ENCODE measurements around the gene TCEANC2. TPM values are rescaled to one million over a fixed set of nuclear protein-coding genes. Genes with fewer than 3 reads are reported as not detected.

TCEANC2 gene
- total RNA-seq, 1 donor from 2014 or later: 6.7 TPM

- Mint-ChIP-seq H3K36me3 (ENCODE audit: insufficient read depth) (no peaks in the 10 kb centered on the region), H3K9me3 (ENCODE audit: low read depth) (no peaks in the 10 kb centered on the region), H3K27ac (no peak overlapping the region), H3K27me3 (peaks cover 1% of the 10 kb centered on the region), H3K4me3 (ENCODE audit: low read depth) (no peak overlapping the region), H3K4me1 (ENCODE audit: low read depth) (peaks cover 5% of the 10 kb centered on the region)
- TF ChIP-seq CTCF (IDR thresholded peaks at IDR 0.05; ENCODE audit: unreplicated experiment): no peak
- no peak for DNase-seq (ENCODE audit: low spot score, unreplicated experiment)
These were observed 88.9 kb downstream of the TCEANC2 start for GRCh38 chr1:54142146-54142900.

- Mint-ChIP-seq H3K27ac (no peak overlapping the region), H3K9me3 (ENCODE audit: low read depth) (no peaks in the 10 kb centered on the region), H3K4me3 (ENCODE audit: low read depth) (no peak overlapping the region), H3K36me3 (ENCODE audit: insufficient read depth) (no peaks in the 10 kb centered on the region), H3K4me1 (ENCODE audit: low read depth) (peaks cover 3% of the 10 kb centered on the region), H3K27me3 (no peaks in the 10 kb centered on the region)
- no peak for TF ChIP-seq CTCF (IDR thresholded peaks at IDR 0.05; ENCODE audit: unreplicated experiment)
- no peak for DNase-seq (ENCODE audit: low spot score, unreplicated experiment)
These were observed 91.0 kb downstream of the TCEANC2 start for GRCh38 chr1:54144366-54144765.

GRCh38 chr1:54149734-54150133 lies 96.3 kb downstream of the TCEANC2 start:
- Mint-ChIP-seq H3K27me3 (peaks cover 7% of the 10 kb centered on the region), H3K9me3 (ENCODE audit: low read depth) (no peaks in the 10 kb centered on the region), H3K4me3 (ENCODE audit: low read depth) (no peak overlapping the region), H3K36me3 (ENCODE audit: insufficient read depth) (no peaks in the 10 kb centered on the region), H3K4me1 (ENCODE audit: low read depth) (no peaks in the 10 kb centered on the region), H3K27ac (no peak overlapping the region)
- no peak for TF ChIP-seq CTCF (IDR thresholded peaks at IDR 0.05; ENCODE audit: unreplicated experiment)
- DNase-seq (ENCODE audit: low spot score, unreplicated experiment): no peak

- Mint-ChIP-seq H3K27ac (no peak overlapping the region), H3K36me3 (ENCODE audit: insufficient read depth) (no peaks in the 10 kb centered on the region), H3K4me3 (ENCODE audit: low read depth) (no peak overlapping the region), H3K9me3 (ENCODE audit: low read depth) (no peaks in the 10 kb centered on the region), H3K4me1 (ENCODE audit: low read depth) (no peaks in the 10 kb centered on the region), H3K27me3 (peaks cover 10% of the 10 kb centered on the region)
- DNase-seq (ENCODE audit: low spot score, unreplicated experiment): no peak
- no peak for TF ChIP-seq CTCF (IDR thresholded peaks at IDR 0.05; ENCODE audit: unreplicated experiment)
These were observed 97.6 kb downstream of the TCEANC2 start for GRCh38 chr1:54151013-54151412.

GRCh38 chr1:54152696-54153095 lies 99.3 kb downstream of the TCEANC2 start, which contains the start of gene CDCP2:
Gene CDCP2, minus strand, starts transcription at chr1:54153000. Its CDS starts 78 bp downstream, at chr1:54152922.
- DNase-seq (ENCODE audit: low spot score, unreplicated experiment): no peak
- Mint-ChIP-seq H3K36me3 (ENCODE audit: insufficient read depth) (no peaks in the 10 kb centered on the region), H3K9me3 (ENCODE audit: low read depth) (no peaks in the 10 kb centered on the region), H3K4me3 (ENCODE audit: low read depth) (no peak within 1 kb of the TSS), H3K27me3 (peaks cover 18% of the 10 kb centered on the region), H3K4me1 (ENCODE audit: low read depth) (no peaks in the 10 kb centered on the region), H3K27ac (no peak within 1 kb of the TSS)
- TF ChIP-seq CTCF (IDR thresholded peaks at IDR 0.05; ENCODE audit: unreplicated experiment): no peak
